IMR-90 (cell line): ENCODE results near the gene PIK3C2B. TPM values are rescaled to one million over a fixed set of nuclear protein-coding genes. Genes with fewer than 3 reads are reported as not detected.

Experiments
- ATAC-seq: fragments of 200-7000 bp; cut with Tn5 transposase; 2 replicates; pipeline ENCODE4 v1.9.1; 2020; ENCODE audit warnings: low read depth, mild to moderate bottlenecking, moderate library complexity
- BruUV-seq: library from RNA; stranded (reverse); fragments of 400-500 nt; replicated peaks from 2 replicates; lab custom pipeline; 2021; lab: Mats Ljungman, UMichigan
- CTCF ChIA-PET: fragments of 300-600 bp; formaldehyde crosslinking; extraction: SDS; loops from one replicate; lab custom pipeline; 2021; ENCODE audit warnings: antibody characterized with exemption; lab: Yijun Ruan, JAX
- POLR2A ChIA-PET: fragments of 300-600 bp; sonication (Branson Sonifier 250); formaldehyde crosslinking; loops from one replicate; lab custom pipeline; 2022; ENCODE audit warnings: antibody characterized with exemption; ENCODE audit not compliant: unreplicated experiment; lab: Charles Lee
- DNase-seq: peaks from one replicate; pipeline ENCODE4 v3.0.0; 2013
- H2AFZ ChIP-seq: replicated peaks from 2 replicates; pipeline ENCODE3; 2013; ENCODE audit warnings: low read length, mild to moderate bottlenecking; ENCODE audit not compliant: poor library complexity
- H2AK5ac ChIP-seq: 2 replicates; pipeline ENCODE4 v1.6.1; 2013; ENCODE audit warnings: low read depth, low read length, inconsistent platforms
- H2AK9ac ChIP-seq: replicated peaks from 2 replicates; pipeline ENCODE3; 2013; ENCODE audit warnings: mild to moderate bottlenecking, low read depth, low read length, moderate library complexity; ENCODE audit not compliant: poor library complexity
- H2BK120ac ChIP-seq: 2 replicates; pipeline ENCODE4 v1.6.1; 2013; ENCODE audit warnings: low read depth, low read length, inconsistent platforms
- H2BK15ac ChIP-seq: 3 replicates; pipeline ENCODE4 v1.6.1; 2013; ENCODE audit warnings: low read depth, low read length, inconsistent platforms
- H2BK20ac ChIP-seq: 2 replicates; pipeline ENCODE4 v1.6.1; 2013; ENCODE audit warnings: low read depth, mild to moderate bottlenecking, inconsistent platforms, low read length, moderate library complexity
- H2BK5ac ChIP-seq: 2 replicates; pipeline ENCODE4 v1.6.1; 2013; ENCODE audit warnings: mild to moderate bottlenecking, low read depth, low read length, inconsistent platforms; ENCODE audit not compliant: poor library complexity, severe bottlenecking
- H3K14ac ChIP-seq: replicated peaks from 2 replicates; pipeline ENCODE4 v1.6.1; 2013; ENCODE audit warnings: low read depth, low read length, inconsistent platforms
- H3K18ac ChIP-seq: 2 replicates; pipeline ENCODE4 v1.6.1; 2013; ENCODE audit warnings: low read depth, low read length, control low read depth
- H3K23ac ChIP-seq: 2 replicates; pipeline ENCODE4 v1.6.1; 2013; ENCODE audit warnings: low read depth, low read length, inconsistent platforms
- H3K27ac ChIP-seq: 2 replicates; pipeline ENCODE4 v1.5.1; 2013; ENCODE audit warnings: mild to moderate bottlenecking, control low read depth, low read length; ENCODE audit not compliant: insufficient read depth
- H3K27me3 ChIP-seq: 2 replicates; pipeline ENCODE4 v1.6.1; 2013; ENCODE audit warnings: low read length; ENCODE audit not compliant: control insufficient read depth, insufficient read depth
- H3K36me3 ChIP-seq: 2 replicates; pipeline ENCODE4 v1.6.1; 2013; ENCODE audit warnings: low read length, mixed read lengths; ENCODE audit not compliant: control insufficient read depth, insufficient read depth
- H3K4ac ChIP-seq: 2 replicates; pipeline ENCODE4 v1.6.1; 2013; ENCODE audit warnings: low read depth, low read length, inconsistent platforms
- H3K4me1 ChIP-seq: 2 replicates; pipeline ENCODE4 v1.6.1; 2013; ENCODE audit warnings: low read length, mixed read lengths; ENCODE audit not compliant: control insufficient read depth, insufficient read depth
- H3K4me2 ChIP-seq: 2 replicates; pipeline ENCODE4 v1.6.1; 2013; ENCODE audit warnings: low read depth, mild to moderate bottlenecking, control low read depth, low read length, moderate library complexity
- H3K4me3 ChIP-seq: 2 replicates; pipeline ENCODE4 v1.5.1; 2013; ENCODE audit warnings: low read depth, mild to moderate bottlenecking, control low read depth, low read length, moderate library complexity; ENCODE audit not compliant: insufficient read depth
- H3K56ac ChIP-seq: 2 replicates; pipeline ENCODE4 v1.6.1; 2013; ENCODE audit warnings: low read length, inconsistent platforms; ENCODE audit not compliant: insufficient read depth; ENCODE audit errors: extremely low read depth
- H3K79me1 ChIP-seq, 2 experiments: 2 replicates each; pipeline ENCODE4 v1.6.1; 2013; ENCODE audit warnings: low read length in 2 of 2, inconsistent platforms in 1 of 2, low read depth in 1 of 2
- H3K9ac ChIP-seq: 2 replicates; pipeline ENCODE4 v1.6.1; 2013; ENCODE audit warnings: low read depth, low read length, control low read depth
- H3K9me1 ChIP-seq: 2 replicates; pipeline ENCODE4 v1.6.1; 2013; ENCODE audit warnings: low read length, inconsistent platforms; ENCODE audit not compliant: insufficient read depth
- H3K9me3 ChIP-seq: 2 replicates; pipeline ENCODE4 v1.6.1; 2013; ENCODE audit warnings: low read length; ENCODE audit not compliant: control insufficient read depth, insufficient read depth
- H4K20me1 ChIP-seq: 2 replicates; pipeline ENCODE4 v1.6.1; 2013; ENCODE audit warnings: low read length, inconsistent platforms; ENCODE audit not compliant: insufficient read depth
- H4K5ac ChIP-seq: 2 replicates; pipeline ENCODE4 v1.6.1; 2013; ENCODE audit warnings: mild to moderate bottlenecking, low read depth, low read length, control low read depth
- H4K8ac ChIP-seq, 2 experiments: 2 replicates each; pipeline ENCODE4 v1.6.1; 2013; ENCODE audit warnings: low read depth in 2 of 2, low read length in 2 of 2, control low read depth in 1 of 2, inconsistent platforms in 1 of 2
- H4K91ac ChIP-seq: 2 replicates; pipeline ENCODE4 v1.6.1; 2013; ENCODE audit warnings: low read depth, low read length, inconsistent platforms; ENCODE audit not compliant: insufficient read depth
- BHLHE40 ChIP-seq: fragments of 150-350 bp; IDR thresholded peaks from 2 replicates; pipeline ENCODE4 v1.6.1; 2016; ENCODE audit warnings: mild to moderate bottlenecking, low read depth, low read length
- CEBPB ChIP-seq: IDR thresholded peaks from 2 replicates; pipeline ENCODE4 v1.6.1; 2012; ENCODE audit warnings: low read depth, low read length, improper control_type of control experiment
- CHD1 ChIP-seq: IDR thresholded peaks from 2 replicates; pipeline ENCODE4 v1.6.1; 2012; ENCODE audit warnings: low read depth, low read length, improper control_type of control experiment
- CTCF ChIP-seq: conservative IDR thresholded peaks from 2 replicates; pipeline ENCODE4 v1.5.1; 2012; ENCODE audit warnings: mild to moderate bottlenecking, low read depth, low read length, improper control_type of control experiment
- FOS ChIP-seq: fragments of 150-350 bp; IDR thresholded peaks from 2 replicates; pipeline ENCODE4 v1.6.1; 2016; ENCODE audit warnings: low read depth, low read length
- MAFK ChIP-seq: IDR thresholded peaks from 2 replicates; pipeline ENCODE4 v1.6.1; 2012; ENCODE audit warnings: low read depth, low read length, improper control_type of control experiment
- MAZ ChIP-seq: IDR thresholded peaks from 2 replicates; pipeline ENCODE4 v1.6.1; 2012; ENCODE audit warnings: low read depth, mild to moderate bottlenecking, low read length, improper control_type of control experiment, moderate library complexity, borderline replicate concordance
- NFE2L2 ChIP-seq: fragments of 150-350 bp; IDR thresholded peaks from 2 replicates; pipeline ENCODE4 v1.6.1; 2016; ENCODE audit warnings: low read depth, mild to moderate bottlenecking, low read length
- POLR2A ChIP-seq: IDR thresholded peaks from 2 replicates; pipeline ENCODE4 v1.6.1; 2012; ENCODE audit warnings: mild to moderate bottlenecking, low read depth, low read length
- RAD21 ChIP-seq: IDR thresholded peaks from 2 replicates; pipeline ENCODE4 v1.6.1; 2012; ENCODE audit warnings: low read length, improper control_type of control experiment
- RCOR1 ChIP-seq: IDR thresholded peaks from 2 replicates; pipeline ENCODE4 v1.6.1; 2012; ENCODE audit warnings: mild to moderate bottlenecking, low read length, improper control_type of control experiment; ENCODE audit not compliant: insufficient replicate concordance
- RFX5 ChIP-seq: IDR thresholded peaks from 2 replicates; pipeline ENCODE4 v1.8.0; 2012; ENCODE audit warnings: low read depth, mild to moderate bottlenecking, low read length, moderate library complexity
- SMC3 ChIP-seq: fragments of 150-350 bp; IDR thresholded peaks from 2 replicates; pipeline ENCODE4 v1.6.1; 2016; ENCODE audit warnings: low read depth, mild to moderate bottlenecking, antibody characterized with exemption, low read length, moderate library complexity
- USF2 ChIP-seq: fragments of 150-350 bp; IDR thresholded peaks from 2 replicates; pipeline ENCODE4 v1.6.1; 2017; ENCODE audit warnings: mild to moderate bottlenecking, antibody characterized with exemption, low read length, low read depth
- WGBS, 2 experiments: methylation state at CpG; one replicate each; pipeline versions ENCODE4 v1.1.5 to v1.1.7; 2013; ENCODE audit warnings: missing lambda C conversion rate in 2 of 2; ENCODE audit not compliant: insufficient read length in 1 of 2; ENCODE audit errors: extremely low coverage in 2 of 2; 5-methylcytosine and 5-hydroxymethylcytosine counted together
- dilution Hi-C: fragments of 300-500 bp; cut with HindIII; formaldehyde crosslinking; loops from one replicate; pipeline ENCODE4 v1.14.3; 2018; ENCODE audit warnings: low sequenced_read_pairs; ENCODE audit not compliant: unreplicated experiment
- in situ Hi-C: fragments of 300-500 bp; cut with MboI; formaldehyde crosslinking; loops from 3 replicates; pipeline ENCODE4 v1.14.3; 2019; ENCODE audit warnings: low sequenced_read_pairs, inconsistent platforms, mixed read lengths
- intact Hi-C: fragments of 100-400 bp; cut with micrococcal nuclease; formaldehyde crosslinking; loops from 2 replicates; pipeline ENCODE4 v1.10.0; 2022
- polyA plus RNA-seq, 3 experiments: library from polyadenylated mRNA; depleted of rRNA; stranded (reverse); fragments of >200 nt; gene quantifications; 2 replicates each; pipeline ENCODE4 v1.2.3, GENCODE V29; 2012; ENCODE audit warnings: low replicate concordance in 1 of 3
- total RNA-seq: library from RNA; depleted of rRNA; stranded (reverse); fragments of >200 nt; gene quantifications from 2 replicates; pipeline ENCODE4 v1.2.3, GENCODE V29; 2012
- TF ChIP-seq, protein P1 (sequence below): fragments of 150-350 bp; IDR thresholded peaks from 2 replicates; pipeline ENCODE4 v1.6.1; 2016; ENCODE audit warnings: low read depth, mild to moderate bottlenecking, low read length, moderate library complexity, borderline replicate concordance

The PIK3C2B gene
- total and polyA plus RNA-seq, 2 of the 4 experiments (the other 2 are of a cell fraction), result 1.1 to 2.9 TPM

DNA sequence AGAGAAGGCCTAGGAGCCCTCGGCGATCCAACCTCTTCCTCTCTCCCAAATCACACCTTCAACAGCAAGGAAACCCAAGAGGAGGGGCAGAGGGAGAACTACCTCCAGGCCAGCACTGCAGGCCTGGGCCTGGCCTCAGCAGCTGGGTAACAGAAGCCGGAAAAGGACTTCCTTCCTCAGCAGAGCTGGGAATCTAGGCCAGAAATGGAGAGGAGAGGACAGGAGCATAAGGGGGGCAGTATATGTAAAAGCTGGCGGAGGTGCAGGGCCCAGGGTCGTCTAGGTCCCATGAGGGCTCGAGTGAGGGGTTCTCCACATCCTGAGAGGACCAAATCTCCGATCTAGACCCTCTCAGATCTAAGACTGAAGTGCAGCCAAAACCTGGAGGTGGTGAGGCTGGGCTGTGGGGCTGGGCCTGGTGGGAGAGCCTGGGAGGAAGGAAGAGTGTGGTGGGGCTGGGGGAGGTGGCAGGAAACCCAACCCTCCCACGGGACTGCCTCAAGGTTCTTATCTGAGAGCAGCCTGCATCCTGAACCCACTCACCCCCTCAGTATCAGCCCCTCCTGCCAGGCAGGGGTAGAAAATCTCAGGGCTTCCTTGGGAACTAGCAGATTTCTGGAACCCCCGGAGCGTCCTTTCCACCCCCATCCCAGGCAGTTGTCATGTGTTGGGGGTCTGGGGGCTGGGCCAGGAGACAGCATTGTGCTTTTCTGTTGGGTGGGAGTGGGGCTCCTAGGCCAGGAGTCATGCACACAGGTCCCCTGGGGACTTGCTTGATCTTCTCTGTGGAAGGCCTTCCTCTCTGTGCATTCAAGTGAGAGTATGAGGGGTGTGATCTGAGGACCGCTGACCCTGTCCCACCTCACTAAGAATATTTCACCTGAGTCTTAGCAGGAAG, 33.0 kb downstream of the PIK3C2B start:
- Histone ChIP-seq H3K4me3 (no peak overlapping the region), H3K23ac (no peak overlapping the region)
- in situ Hi-C loops, result no loop called here
- TF ChIP-seq RFX5 (no peak), RAD21 (no peak), NFE2L2 (no peak), USF2 (no peak), MAZ (no peak), MAFK (no peak), SMC3 (no peak), RCOR1 (no peak), FOS (no peak), BHLHE40 (no peak), CHD1 (no peak), CEBPB (no peak), CTCF (no peak), POLR2A (no peak)
- TF ChIP-seq, protein P1, sequence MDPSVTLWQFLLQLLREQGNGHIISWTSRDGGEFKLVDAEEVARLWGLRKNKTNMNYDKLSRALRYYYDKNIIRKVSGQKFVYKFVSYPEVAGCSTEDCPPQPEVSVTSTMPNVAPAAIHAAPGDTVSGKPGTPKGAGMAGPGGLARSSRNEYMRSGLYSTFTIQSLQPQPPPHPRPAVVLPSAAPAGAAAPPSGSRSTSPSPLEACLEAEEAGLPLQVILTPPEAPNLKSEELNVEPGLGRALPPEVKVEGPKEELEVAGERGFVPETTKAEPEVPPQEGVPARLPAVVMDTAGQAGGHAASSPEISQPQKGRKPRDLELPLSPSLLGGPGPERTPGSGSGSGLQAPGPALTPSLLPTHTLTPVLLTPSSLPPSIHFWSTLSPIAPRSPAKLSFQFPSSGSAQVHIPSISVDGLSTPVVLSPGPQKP, result no peak

More for the DNA sequence above, 33.0 kb downstream of the PIK3C2B start:
- Histone ChIP-seq H2BK5ac (no peak overlapping the region), H3K4me1 (no peaks in the 10 kb centered on the region; the same call in 1 of the 2 replicates), H2AFZ (no peak overlapping the region), H3K36me3 (peaks cover 18% of the 10 kb centered on the region), H3K27me3 (no peaks in the 10 kb centered on the region), H2BK20ac (no peak overlapping the region), H3K56ac (no peak overlapping the region), H3K14ac (no peak overlapping the region), H2AK9ac (no peak overlapping the region), H2AK5ac (no peak overlapping the region), H3K9me3 (no peaks in the 10 kb centered on the region), H3K4me2 (no peak overlapping the region), H2BK120ac (no peak overlapping the region), H3K79me1 (no peaks in the 10 kb centered on the region), H3K9ac (no peak overlapping the region), H2BK15ac (no peak overlapping the region), H4K5ac (no peak overlapping the region), H3K9me1 (no peaks in the 10 kb centered on the region; the same call in 1 of the 2 replicates), H3K4ac (no peak overlapping the region), H3K18ac (no peak overlapping the region), H4K20me1 (no peaks in the 10 kb centered on the region), H3K27ac (no peak overlapping the region), H4K91ac (no peak overlapping the region), H4K8ac (no peak overlapping the region)
- dilution Hi-C loops, result no loop called here
- no TSS peak for BruUV-seq
- DNase-seq (no peak), ATAC-seq (no peak)
- 82% methylated on average over 3 of the region's 11 CpGs; no CpG with 5 or more reads in 1 of the 2 experiments for WGBS, 2 experiments
- intact Hi-C loops, result no loop called here
- POLR2A ChIA-PET, result no interaction called here
- CTCF ChIA-PET, result interaction anchor here (1.8 kb wide), 1 partner anchor 17 kb away, joined by 4 read pairs; no protein-coding TSS in a partner anchor
